ENCODE results near the gene CCSER1.

CCSER1 gene

DNA sequence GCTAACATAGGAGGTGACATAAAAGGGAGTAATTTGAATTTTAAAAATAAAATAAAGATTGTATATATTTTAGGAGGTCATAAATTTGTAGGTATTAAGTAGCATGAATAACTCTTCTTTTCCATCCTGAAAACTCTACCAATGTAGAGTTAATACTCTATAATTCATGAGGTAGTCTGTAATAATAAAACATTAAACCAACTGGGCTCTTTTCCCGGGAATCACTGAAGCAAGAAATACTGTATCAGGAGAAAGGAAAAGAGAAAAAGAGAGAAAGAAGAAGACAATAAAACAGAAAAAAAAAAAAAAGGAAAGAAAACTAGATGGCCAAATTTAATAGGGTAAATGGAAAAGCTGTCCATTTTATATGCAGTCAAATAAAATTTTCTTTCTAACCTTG is 984.4 kb downstream of the CCSER1 start:
- no peak for TF ChIP-seq EZH2phosphoT487 (IDR thresholded peaks at IDR 0.05; ENCODE audit: borderline replicate concordance, low read length)
- TF ChIP-seq, protein P1, sequence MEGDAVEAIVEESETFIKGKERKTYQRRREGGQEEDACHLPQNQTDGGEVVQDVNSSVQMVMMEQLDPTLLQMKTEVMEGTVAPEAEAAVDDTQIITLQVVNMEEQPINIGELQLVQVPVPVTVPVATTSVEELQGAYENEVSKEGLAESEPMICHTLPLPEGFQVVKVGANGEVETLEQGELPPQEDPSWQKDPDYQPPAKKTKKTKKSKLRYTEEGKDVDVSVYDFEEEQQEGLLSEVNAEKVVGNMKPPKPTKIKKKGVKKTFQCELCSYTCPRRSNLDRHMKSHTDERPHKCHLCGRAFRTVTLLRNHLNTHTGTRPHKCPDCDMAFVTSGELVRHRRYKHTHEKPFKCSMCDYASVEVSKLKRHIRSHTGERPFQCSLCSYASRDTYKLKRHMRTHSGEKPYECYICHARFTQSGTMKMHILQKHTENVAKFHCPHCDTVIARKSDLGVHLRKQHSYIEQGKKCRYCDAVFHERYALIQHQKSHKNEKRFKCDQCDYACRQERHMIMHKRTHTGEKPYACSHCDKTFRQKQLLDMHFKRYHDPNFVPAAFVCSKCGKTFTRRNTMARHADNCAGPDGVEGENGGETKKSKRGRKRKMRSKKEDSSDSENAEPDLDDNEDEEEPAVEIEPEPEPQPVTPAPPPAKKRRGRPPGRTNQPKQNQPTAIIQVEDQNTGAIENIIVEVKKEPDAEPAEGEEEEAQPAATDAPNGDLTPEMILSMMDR (IDR thresholded peaks at IDR 0.05; ENCODE audit: low read depth, low read length, poor library complexity, severe bottlenecking) = no peak
- H3K4me1 ChIP-seq (ENCODE audit: control insufficient read depth, low read length) = no peaks in the 10 kb centered on the region
- H3K4me2 ChIP-seq (ENCODE audit: low read length) = no peak overlapping the region
- H4K20me1 ChIP-seq (ENCODE audit: control insufficient read depth, insufficient read depth, low read depth, low read length) = no peaks in the 10 kb centered on the region
- H3F3A ChIP-seq (ENCODE audit: control insufficient read depth, insufficient read depth) = no peaks in the 10 kb centered on the region
- no peaks in the 10 kb centered on the region for H3K79me2 ChIP-seq (ENCODE audit: control insufficient read depth, low read length)
- H3K27me3 ChIP-seq (ENCODE audit: control insufficient read depth, low read length) = no peaks in the 10 kb centered on the region
- no peak overlapping the region for H3K27ac ChIP-seq (ENCODE audit: low read depth, low read length)
- H3K36me3 ChIP-seq (ENCODE audit: control insufficient read depth, low read length) = no peaks in the 10 kb centered on the region
- no peak overlapping the region for H3K4me3 ChIP-seq (ENCODE audit: low read length)
- H3K9me3 ChIP-seq (ENCODE audit: control insufficient read depth, insufficient read depth, low read length) = no peaks in the 10 kb centered on the region
- H3K9me2 ChIP-seq (replicated peaks; ENCODE audit: control insufficient read depth, low read length) = no peaks in the 10 kb centered on the region

DNA sequence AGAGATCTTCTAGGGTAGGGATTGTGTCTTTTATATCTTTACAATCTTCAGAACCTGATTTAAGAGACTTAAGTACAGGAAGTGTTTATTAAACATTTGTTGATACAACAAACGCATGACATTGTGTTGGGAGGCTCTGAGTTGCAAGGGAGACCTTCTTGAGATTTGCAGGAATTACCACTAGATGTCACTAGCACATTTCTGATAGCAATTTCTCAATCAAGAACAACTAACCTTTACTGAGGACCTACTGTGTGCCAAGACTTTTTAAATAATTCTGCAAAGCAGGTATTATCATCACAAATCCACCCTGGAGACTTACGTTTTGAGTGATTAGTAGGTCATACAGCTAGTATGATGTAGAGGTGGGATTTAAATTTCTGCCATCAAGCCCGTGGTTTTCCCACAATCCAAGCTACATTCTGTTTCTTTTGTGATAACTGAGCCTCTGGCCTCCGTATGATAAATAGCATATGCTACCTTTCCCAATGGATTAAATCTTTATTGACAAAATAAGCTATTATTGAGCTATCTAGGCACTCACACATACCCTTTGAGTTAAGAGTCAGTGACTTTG is 986.0 kb downstream of the CCSER1 start:
- Histone ChIP-seq H3K27ac (ENCODE audit: low read depth, low read length) (no peak overlapping the region), H3K27me3 (ENCODE audit: control insufficient read depth, low read length) (no peaks in the 10 kb centered on the region), H3K4me3 (ENCODE audit: low read length) (no peak overlapping the region), H3K79me2 (ENCODE audit: control insufficient read depth, low read length) (no peaks in the 10 kb centered on the region), H3K4me1 (ENCODE audit: control insufficient read depth, low read length) (no peaks in the 10 kb centered on the region), H3K9me3 (ENCODE audit: control insufficient read depth, insufficient read depth, low read length) (no peaks in the 10 kb centered on the region), H4K20me1 (ENCODE audit: control insufficient read depth, insufficient read depth, low read depth, low read length) (no peaks in the 10 kb centered on the region), H3K9me2 (replicated peaks; ENCODE audit: control insufficient read depth, low read length) (no peaks in the 10 kb centered on the region), H3K36me3 (ENCODE audit: control insufficient read depth, low read length) (no peaks in the 10 kb centered on the region), H3K4me2 (ENCODE audit: low read length) (no peak overlapping the region), H3F3A (ENCODE audit: control insufficient read depth, insufficient read depth) (no peaks in the 10 kb centered on the region)
- TF ChIP-seq EZH2phosphoT487 (IDR thresholded peaks at IDR 0.05; ENCODE audit: borderline replicate concordance, low read length) = no peak
- TF ChIP-seq, protein P1 (IDR thresholded peaks at IDR 0.05; ENCODE audit: low read depth, low read length, poor library complexity, severe bottlenecking) = peak; percentile 72

DNA sequence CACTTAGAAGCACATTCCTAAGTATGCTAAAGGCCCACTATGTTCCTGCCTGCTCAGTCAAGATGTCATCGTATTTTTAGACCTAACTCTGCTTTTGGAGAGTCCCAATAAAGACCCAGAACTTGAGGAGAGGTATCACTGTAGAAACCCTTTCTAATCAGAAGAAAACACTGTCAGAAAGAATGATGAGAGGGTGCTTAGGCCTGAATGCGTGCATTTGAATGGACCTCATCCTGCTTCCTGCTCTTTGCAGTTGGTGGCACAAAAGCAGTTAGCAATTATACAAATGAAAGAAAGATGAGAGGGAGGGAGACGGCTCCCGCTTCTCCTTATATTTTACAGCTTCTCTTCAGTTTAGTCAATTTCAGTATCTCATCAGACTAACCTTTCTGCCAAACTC is 987.2 kb downstream of the CCSER1 start:
- Histone ChIP-seq H3K9me3 (ENCODE audit: control insufficient read depth, insufficient read depth, low read length) (no peaks in the 10 kb centered on the region), H3K4me1 (ENCODE audit: control insufficient read depth, low read length) (no peaks in the 10 kb centered on the region), H3K4me3 (ENCODE audit: low read length) (no peak overlapping the region), H3K79me2 (ENCODE audit: control insufficient read depth, low read length) (no peaks in the 10 kb centered on the region), H3K9me2 (replicated peaks; ENCODE audit: control insufficient read depth, low read length) (no peaks in the 10 kb centered on the region), H3K36me3 (ENCODE audit: control insufficient read depth, low read length) (no peaks in the 10 kb centered on the region), H3K27ac (ENCODE audit: low read depth, low read length) (no peak overlapping the region), H3K27me3 (ENCODE audit: control insufficient read depth, low read length) (no peaks in the 10 kb centered on the region), H4K20me1 (ENCODE audit: control insufficient read depth, insufficient read depth, low read depth, low read length) (no peaks in the 10 kb centered on the region), H3F3A (ENCODE audit: control insufficient read depth, insufficient read depth) (no peaks in the 10 kb centered on the region), H3K4me2 (ENCODE audit: low read length) (no peak overlapping the region)
- no peak for TF ChIP-seq EZH2phosphoT487 (IDR thresholded peaks at IDR 0.05; ENCODE audit: borderline replicate concordance, low read length)
- TF ChIP-seq, protein P1 (IDR thresholded peaks at IDR 0.05; ENCODE audit: low read depth, low read length, poor library complexity, severe bottlenecking) = no peak
